ENCODE results near the gene RAB33B. TPM values are rescaled to one million over a fixed set of nuclear protein-coding genes. Genes with fewer than 3 reads are reported as not detected.

Gene RAB33B
- total RNA-seq, 6 experiments from 2014 or later: 10.9 to 15.1 (median 12.1) TPM

DNA sequence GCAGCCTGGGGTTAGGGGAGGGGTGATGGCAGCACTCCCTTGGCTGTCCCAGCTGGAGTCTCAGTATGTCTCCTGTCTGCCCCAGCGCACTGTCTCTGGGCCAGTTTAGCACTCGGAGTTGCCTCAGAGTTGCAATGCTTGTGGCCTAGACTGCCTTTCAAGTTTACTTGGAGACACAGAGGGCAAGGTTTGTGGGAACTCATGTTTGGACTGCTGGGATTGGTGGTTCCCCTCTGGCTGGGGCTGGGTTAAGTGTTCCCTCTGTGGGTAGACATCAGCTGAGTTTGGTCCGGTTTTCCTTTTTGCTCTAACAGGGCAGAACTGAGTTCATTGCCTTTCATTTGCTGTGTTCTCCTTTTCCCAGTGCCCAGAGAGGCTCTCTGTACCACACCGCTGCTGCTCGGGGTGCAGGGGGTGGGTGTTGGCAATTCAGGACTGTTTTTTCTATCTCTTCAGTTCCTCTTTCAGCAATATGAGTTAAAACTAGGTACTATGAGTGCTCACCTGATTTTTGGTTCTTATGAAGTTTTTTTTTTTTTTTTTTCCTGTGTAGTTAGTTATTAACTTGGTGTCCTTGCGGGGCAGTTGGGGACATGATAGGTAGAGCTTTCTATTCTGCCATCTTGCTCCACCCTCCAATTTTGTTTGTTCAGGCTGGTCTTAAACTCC, 17.2 kb downstream of the RAB33B start:
- ATAC-seq (peak; percentile 67 to 78 (median 71)), DNase-seq (no peak)
- Histone ChIP-seq H3K4me1 (peaks cover 0 to 46% (median 15%) of the 10 kb centered on the region in 4 donors), H3K27ac (peak overlapping the region; percentile 44 to 78 (median 73)), H3K4me3 (peak overlapping the region in 1 of 3 donors; percentile 29), H3K36me3 (peaks cover 0 to 13% (median 0%) of the 10 kb centered on the region in 4 donors), H3K9me3 (no peaks in the 10 kb centered on the region), H3K27me3 (no peaks in the 10 kb centered on the region)
- TF ChIP-seq POLR2A (IDR thresholded peaks at IDR 0.05): no peak
- TF ChIP-seq, protein P1, sequence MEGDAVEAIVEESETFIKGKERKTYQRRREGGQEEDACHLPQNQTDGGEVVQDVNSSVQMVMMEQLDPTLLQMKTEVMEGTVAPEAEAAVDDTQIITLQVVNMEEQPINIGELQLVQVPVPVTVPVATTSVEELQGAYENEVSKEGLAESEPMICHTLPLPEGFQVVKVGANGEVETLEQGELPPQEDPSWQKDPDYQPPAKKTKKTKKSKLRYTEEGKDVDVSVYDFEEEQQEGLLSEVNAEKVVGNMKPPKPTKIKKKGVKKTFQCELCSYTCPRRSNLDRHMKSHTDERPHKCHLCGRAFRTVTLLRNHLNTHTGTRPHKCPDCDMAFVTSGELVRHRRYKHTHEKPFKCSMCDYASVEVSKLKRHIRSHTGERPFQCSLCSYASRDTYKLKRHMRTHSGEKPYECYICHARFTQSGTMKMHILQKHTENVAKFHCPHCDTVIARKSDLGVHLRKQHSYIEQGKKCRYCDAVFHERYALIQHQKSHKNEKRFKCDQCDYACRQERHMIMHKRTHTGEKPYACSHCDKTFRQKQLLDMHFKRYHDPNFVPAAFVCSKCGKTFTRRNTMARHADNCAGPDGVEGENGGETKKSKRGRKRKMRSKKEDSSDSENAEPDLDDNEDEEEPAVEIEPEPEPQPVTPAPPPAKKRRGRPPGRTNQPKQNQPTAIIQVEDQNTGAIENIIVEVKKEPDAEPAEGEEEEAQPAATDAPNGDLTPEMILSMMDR (IDR thresholded peaks at IDR 0.05): no peak
- WGBS (ENCODE audit: insufficient coverage, low coverage, low lambda C conversion rate, missing lambda C conversion rate): 22% methylated on average over 5 of the region's 6 CpGs
- intact Hi-C loops (cut with DNase I): no loop called here

DNA sequence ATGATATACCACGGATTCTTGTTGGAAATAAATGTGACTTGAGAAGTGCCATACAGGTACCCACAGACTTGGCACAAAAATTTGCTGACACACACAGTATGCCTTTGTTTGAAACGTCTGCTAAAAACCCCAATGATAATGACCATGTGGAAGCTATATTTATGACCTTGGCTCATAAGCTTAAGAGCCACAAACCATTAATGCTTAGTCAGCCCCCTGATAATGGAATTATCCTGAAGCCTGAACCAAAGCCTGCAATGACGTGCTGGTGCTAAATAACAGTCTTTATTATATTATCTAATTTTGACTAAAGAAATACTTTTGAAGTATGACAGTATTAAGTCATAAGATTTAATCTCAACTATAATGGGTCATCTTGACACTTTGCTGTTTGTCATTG, 18.9 kb downstream of the RAB33B start:
- peaks cover 0 to 63% (median 22%) of the 10 kb centered on the region in 4 donors for H3K4me1 ChIP-seq
- H3K36me3 ChIP-seq: peaks cover 0 to 13% (median 0%) of the 10 kb centered on the region in 4 donors
- DNase-seq: no peak
- TF ChIP-seq, protein P1 (IDR thresholded peaks at IDR 0.05): no peak
- no peak for TF ChIP-seq POLR2A (IDR thresholded peaks at IDR 0.05)
- intact Hi-C loops (cut with DNase I): no loop called here
- H3K9me3 ChIP-seq: no peaks in the 10 kb centered on the region
- ATAC-seq: no peak
- WGBS (ENCODE audit: insufficient coverage, low coverage, low lambda C conversion rate, missing lambda C conversion rate): 93% methylated on average over 3 of the region's 3 CpGs
- no peaks in the 10 kb centered on the region for H3K27me3 ChIP-seq
- H3K27ac ChIP-seq: no peak overlapping the region
- H3K4me3 ChIP-seq: no peak overlapping the region

- ATAC-seq: peak; percentile 49 to 74 (median 68)
- intact Hi-C loops (cut with DNase I): no loop called here
- H3K27ac ChIP-seq: peak overlapping the region in 1 of 3 donors; percentile 27
- peaks cover 0 to 42% (median 11%) of the 10 kb centered on the region in 4 donors for H3K4me1 ChIP-seq
- no peaks in the 10 kb centered on the region for H3K27me3 ChIP-seq
- no peaks in the 10 kb centered on the region for H3K9me3 ChIP-seq
- H3K36me3 ChIP-seq: peaks cover 0 to 13% (median 0%) of the 10 kb centered on the region in 4 donors
- TF ChIP-seq, protein P1 (IDR thresholded peaks at IDR 0.05): no peak
- TF ChIP-seq POLR2A (IDR thresholded peaks at IDR 0.05): no peak
- DNase-seq: no peak
- H3K4me3 ChIP-seq: no peak overlapping the region
- 48% methylated on average over 4 of the region's 4 CpGs for WGBS (ENCODE audit: insufficient coverage, low coverage, low lambda C conversion rate, missing lambda C conversion rate)
Observed at GRCh38 chr4:139476363-139476762, 22.4 kb downstream of the RAB33B start.

GRCh38 chr4:139481465-139481864, 27.5 kb downstream of the RAB33B start:
- intact Hi-C loops (cut with DNase I): no loop called here
- Histone ChIP-seq H3K36me3 (no peaks in the 10 kb centered on the region), H3K9me3 (no peaks in the 10 kb centered on the region), H3K4me3 (no peak overlapping the region), H3K27me3 (no peaks in the 10 kb centered on the region), H3K27ac (no peak overlapping the region), H3K4me1 (peaks cover 0 to 21% (median 6%) of the 10 kb centered on the region in 4 donors)
- ATAC-seq (peak; percentile 77 to 88 (median 84)), DNase-seq (peak; percentile 67 to 69 (median 67))
- 7% methylated on average over 1 of the region's 1 CpG for WGBS (ENCODE audit: insufficient coverage, low coverage, low lambda C conversion rate, missing lambda C conversion rate)
- TF ChIP-seq, protein P1 (IDR thresholded peaks at IDR 0.05): no peak
- TF ChIP-seq POLR2A (IDR thresholded peaks at IDR 0.05): no peak

Data from right lobe of liver (tissue), 6 donors.